Uterus (tissue), 2 donors: Measurements from ENCODE around the gene RSAD1.

Experiments used
- CTCF ChIP-seq, 4 experiments: fragments of 200-600 bp in 2 of 4; fragments of 450-650 bp in 2 of 4; sonication (generic) in 2 of 4; IDR thresholded peaks; one replicate each; pipeline ENCODE4 v1.5.1; 2016 to 2019; ENCODE audit warnings: antibody characterized with exemption in 4 of 4, mild to moderate bottlenecking in 2 of 4, moderate library complexity in 1 of 4
- POLR2A ChIP-seq, 2 donors: fragments of 450-650 bp; IDR thresholded peaks; one replicate each; pipeline ENCODE4 v1.6.1; 2016; ENCODE audit warnings: antibody characterized with exemption in 2 of 2, mild to moderate bottlenecking in 1 of 2, moderate library complexity in 1 of 2

DNA sequence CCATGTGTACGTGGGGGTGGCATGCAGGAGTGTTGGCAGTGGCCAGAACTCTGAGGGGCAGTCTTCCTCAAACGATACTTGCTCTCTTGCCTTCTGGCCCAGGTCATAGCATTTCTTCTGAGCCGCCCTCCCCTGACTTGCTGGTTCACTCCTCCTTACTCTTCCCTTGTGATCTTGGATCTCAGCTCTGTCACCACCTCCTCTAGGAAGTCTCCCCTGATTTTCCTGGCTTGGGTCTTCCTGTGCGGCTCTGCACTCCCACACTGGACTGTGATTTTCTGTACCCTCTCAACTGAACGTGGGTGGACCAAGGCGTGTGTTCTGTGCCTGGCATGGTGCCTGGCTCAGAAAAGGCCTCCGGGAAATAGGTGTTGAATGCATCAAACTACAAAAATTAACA lies 56.7 kb downstream of the RSAD1 start:
- TF ChIP-seq CTCF (IDR thresholded peaks at IDR 0.05): no peak
- TF ChIP-seq POLR2A (IDR thresholded peaks at IDR 0.05): no peak
